Astrocyte (in vitro differentiated cells and primary cell): ENCODE results near the gene ACVRL1.
A peak's percentile ranks its signal among the peaks of the same experiment; 100 is the strongest.

Source experiments
- CTCF ChIP-seq: IDR thresholded peaks from 2 replicates; pipeline ENCODE4 v1.5.1; 2011; ENCODE audit warnings: low read depth, mild to moderate bottlenecking, inconsistent platforms, low read length, moderate library complexity; ENCODE audit not compliant: insufficient read depth
- EZH2 ChIP-seq: IDR thresholded peaks from 2 replicates; pipeline ENCODE4 v1.6.1; 2012; ENCODE audit warnings: mild to moderate bottlenecking, low read length, inconsistent platforms; ENCODE audit not compliant: insufficient read depth

- peak; percentile 59 for TF ChIP-seq CTCF
- TF ChIP-seq EZH2, result no peak
Measured at GRCh38 chr12:51923506-51924365, 16.4 kb downstream of the ACVRL1 start.
